IPS DF 19.7 (cell line): ENCODE results near the gene MXD3.
"Not testable (repeated sequence)": the region's sequence is repeated elsewhere in the genome, so short reads cannot be mapped to it uniquely, and the experiment has no call there.

Experiments used
- DNase-seq: peaks from one replicate; pipeline ENCODE4 v3.0.0-alpha.2; 2013; ENCODE audit warnings: low read depth, low spot score

Gene MXD3

GRCh38 chr5:177320879-177321278, 9.2 kb upstream of the MXD3 start:
- DNase-seq = no peak

GRCh38 chr5:177319913-177320588, 8.4 kb upstream of the MXD3 start:
- no peak for DNase-seq

GRCh38 chr5:177317959-177318377, 6.3 kb upstream of the MXD3 start:
- no peak for DNase-seq

GRCh38 chr5:177316005-177316404, 4.3 kb upstream of the MXD3 start:
- no peak for DNase-seq

GRCh38 chr5:177315411-177315810, 3.7 kb upstream of the MXD3 start:
- DNase-seq = no peak

- no peak for DNase-seq
Measured at GRCh38 chr5:177314376-177315342, 3.0 kb upstream of the MXD3 start.

GRCh38 chr5:177313561-177314259, 2.0 kb upstream of the MXD3 start:
- no peak for DNase-seq

GRCh38 chr5:177312649-177313181, 1.0 kb upstream of the MXD3 start:
- DNase-seq = no peak

- DNase-seq = no peak
Measured at GRCh38 chr5:177311392-177311722, 341 bp downstream of the MXD3 start.

GRCh38 chr5:177310757-177311391, 824 bp downstream of the MXD3 start:
- DNase-seq = no peak

GRCh38 chr5:177310332-177310731, 1.4 kb downstream of the MXD3 start:
- no peak for DNase-seq

- no peak for DNase-seq
Measured at GRCh38 chr5:177309351-177310191, 2.1 kb downstream of the MXD3 start.

GRCh38 chr5:177308740-177309139, 3.0 kb downstream of the MXD3 start:
- no peak for DNase-seq

- DNase-seq = no peak
Measured at GRCh38 chr5:177307544-177308363, 3.9 kb downstream of the MXD3 start.

- no peak for DNase-seq
Measured at GRCh38 chr5:177306674-177307543, 4.8 kb downstream of the MXD3 start.

GRCh38 chr5:177306103-177306640, 5.5 kb downstream of the MXD3 start:
- DNase-seq = not testable (repeated sequence)

- no peak for DNase-seq
Measured at GRCh38 chr5:177304392-177305119, 7.1 kb downstream of the MXD3 start.

- no peak for DNase-seq
Measured at GRCh38 chr5:177303925-177304391, 7.7 kb downstream of the MXD3 start.
